ENCODE data around the gene NBAS.
"Not testable (repeated sequence)": the region's sequence is repeated elsewhere in the genome, so short reads cannot be mapped to it uniquely, and the experiment has no call there.

Gene NBAS

DNA sequence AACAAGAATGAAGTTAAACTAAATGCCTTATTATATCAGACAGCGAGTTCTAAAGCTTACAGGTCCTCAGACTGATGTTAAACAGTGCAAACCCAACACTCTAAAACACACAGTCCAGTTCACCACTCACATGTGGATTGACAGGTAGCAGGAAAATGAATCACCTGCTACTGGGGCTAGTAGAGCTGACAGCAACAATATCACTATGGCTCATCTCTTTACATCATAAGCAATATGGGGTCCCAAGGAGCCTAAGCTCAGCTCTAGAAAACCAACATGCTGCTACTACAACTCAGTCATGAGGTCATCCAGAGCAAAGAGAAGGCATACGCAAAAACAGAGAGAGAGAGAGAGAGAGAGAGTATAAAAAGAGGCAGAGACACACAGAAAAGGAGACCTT lies 145.4 kb downstream of the NBAS start:
- FAIRE-seq = no peak
- DNase-seq (ENCODE audit: insufficient read length) = no peak
- TF ChIP-seq TAF1 (IDR thresholded peaks at IDR 0.05; ENCODE audit: borderline replicate concordance, low read depth, low read length) (no peak), POLR2AphosphoS5 (IDR thresholded peaks at IDR 0.05; ENCODE audit: low read depth, low read length) (no peak), POLR2A (IDR thresholded peaks at IDR 0.05; ENCODE audit: low read depth, low read length) (no peak)

DNA sequence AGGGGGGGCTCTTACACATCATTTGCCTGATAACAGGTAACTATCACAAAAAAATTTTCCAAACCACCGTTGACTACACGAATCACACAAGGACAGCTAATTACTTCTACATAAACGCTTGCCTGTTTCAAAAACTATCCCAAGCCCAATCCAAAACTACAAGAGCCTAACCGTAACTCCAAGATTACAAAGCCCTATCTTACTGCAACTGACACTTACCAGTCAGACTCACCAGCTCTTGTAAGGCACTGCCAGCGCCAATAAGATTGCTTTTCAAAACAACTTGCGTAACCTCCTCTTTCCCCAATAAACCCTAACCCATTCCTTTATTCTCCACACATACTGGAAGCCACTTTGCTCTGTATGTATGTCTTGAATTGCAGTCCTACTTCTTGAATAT lies 148.4 kb downstream of the NBAS start:
- TF ChIP-seq POLR2AphosphoS5 (IDR thresholded peaks at IDR 0.05; ENCODE audit: low read depth, low read length) = no peak
- TF ChIP-seq TAF1 (IDR thresholded peaks at IDR 0.05; ENCODE audit: borderline replicate concordance, low read depth, low read length) = no peak
- TF ChIP-seq POLR2A (IDR thresholded peaks at IDR 0.05; ENCODE audit: low read depth, low read length) = no peak
- DNase-seq (ENCODE audit: insufficient read length) = no peak

DNA sequence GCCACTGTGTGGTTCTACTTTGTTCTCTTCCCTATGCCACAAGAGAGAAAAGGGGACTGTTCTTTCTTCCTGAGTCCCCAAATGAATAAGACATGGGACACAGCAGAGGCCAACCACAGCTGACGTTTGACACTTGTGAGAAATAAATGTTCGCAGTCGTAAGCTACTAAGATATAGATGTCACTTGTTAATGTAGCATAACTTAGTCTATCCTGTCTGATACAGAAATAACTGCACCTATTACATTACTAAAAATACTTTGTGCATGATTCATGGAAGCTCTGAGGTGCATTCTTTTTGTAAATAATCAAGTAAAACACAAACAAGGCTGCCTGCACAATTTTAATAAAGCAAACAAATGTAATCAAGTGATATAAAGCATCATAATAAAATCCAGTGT lies 148.8 kb downstream of the NBAS start:
- TF ChIP-seq POLR2A (IDR thresholded peaks at IDR 0.05; ENCODE audit: low read depth, low read length) (no peak), TAF1 (IDR thresholded peaks at IDR 0.05; ENCODE audit: borderline replicate concordance, low read depth, low read length) (no peak), POLR2AphosphoS5 (IDR thresholded peaks at IDR 0.05; ENCODE audit: low read depth, low read length) (no peak)
- no peak for FAIRE-seq
- no peak for DNase-seq (ENCODE audit: insufficient read length)

More for the DNA sequence above, 148.4 kb downstream of the NBAS start:
- no peak for FAIRE-seq

GRCh38 chr2:15410884-15411283 lies 150.2 kb downstream of the NBAS start:
- TF ChIP-seq TAF1 (IDR thresholded peaks at IDR 0.05; ENCODE audit: borderline replicate concordance, low read depth, low read length) = no peak
- TF ChIP-seq POLR2A (IDR thresholded peaks at IDR 0.05; ENCODE audit: low read depth, low read length) = no peak
- no peak for TF ChIP-seq POLR2AphosphoS5 (IDR thresholded peaks at IDR 0.05; ENCODE audit: low read depth, low read length)
- DNase-seq (ENCODE audit: insufficient read length) (no peak), FAIRE-seq (no peak)

- no peak for DNase-seq (ENCODE audit: insufficient read length)
- no peak for TF ChIP-seq POLR2AphosphoS5 (IDR thresholded peaks at IDR 0.05; ENCODE audit: low read depth, low read length)
- TF ChIP-seq POLR2A (IDR thresholded peaks at IDR 0.05; ENCODE audit: low read depth, low read length) = no peak
- no peak for TF ChIP-seq TAF1 (IDR thresholded peaks at IDR 0.05; ENCODE audit: borderline replicate concordance, low read depth, low read length)
- FAIRE-seq = no peak
These were observed 152.4 kb downstream of the NBAS start for GRCh38 chr2:15408759-15409158.

DNA sequence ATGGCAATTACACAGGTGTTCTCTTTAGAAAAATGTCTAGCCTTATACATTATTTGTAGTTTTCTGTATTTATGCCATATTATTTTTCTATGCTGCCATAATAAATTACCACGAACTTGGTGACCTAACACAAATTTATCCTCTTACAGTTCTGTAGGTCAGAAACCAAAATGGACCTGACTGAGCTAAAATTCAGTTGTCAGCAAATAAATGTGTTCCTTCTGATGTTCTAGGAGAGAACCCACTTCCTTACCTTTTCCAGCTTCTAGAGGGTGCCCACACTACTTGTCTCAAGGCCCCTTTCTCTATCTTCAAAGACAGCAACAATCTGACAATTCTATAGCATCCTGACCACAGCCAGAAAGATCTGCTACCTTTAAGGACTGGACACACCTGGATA lies 153.5 kb downstream of the NBAS start:
- FAIRE-seq = no peak
- TF ChIP-seq POLR2A (IDR thresholded peaks at IDR 0.05; ENCODE audit: low read depth, low read length) (no peak), POLR2AphosphoS5 (IDR thresholded peaks at IDR 0.05; ENCODE audit: low read depth, low read length) (no peak), TAF1 (IDR thresholded peaks at IDR 0.05; ENCODE audit: borderline replicate concordance, low read depth, low read length) (no peak)
- DNase-seq (ENCODE audit: insufficient read length) = no peak

DNA sequence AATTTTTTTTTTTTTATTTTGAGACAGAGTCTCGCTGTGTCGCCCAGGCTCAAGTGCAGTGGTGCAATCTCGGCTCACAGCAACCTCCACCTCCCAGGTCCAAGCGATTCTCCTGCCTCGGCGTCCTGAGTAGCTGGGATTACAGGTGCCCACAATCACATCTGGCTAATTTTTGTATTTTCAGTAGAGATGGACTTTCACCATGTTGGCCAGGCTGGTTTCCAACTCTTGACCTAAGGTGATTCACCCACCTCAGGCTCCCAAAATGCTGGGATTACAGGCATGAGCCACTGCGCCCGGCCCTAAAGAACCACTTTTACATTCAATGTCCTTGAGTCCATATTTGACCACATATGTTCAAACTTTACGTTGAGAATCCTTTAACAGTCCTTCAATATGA lies 156.6 kb downstream of the NBAS start:
- FAIRE-seq; DNase-seq (ENCODE audit: insufficient read length): not testable (repeated sequence)

- no peak for FAIRE-seq
- DNase-seq (ENCODE audit: insufficient read length) = no peak
- no peak for TF ChIP-seq POLR2AphosphoS5 (IDR thresholded peaks at IDR 0.05; ENCODE audit: low read depth, low read length)
- no peak for TF ChIP-seq TAF1 (IDR thresholded peaks at IDR 0.05; ENCODE audit: borderline replicate concordance, low read depth, low read length)
- TF ChIP-seq POLR2A (IDR thresholded peaks at IDR 0.05; ENCODE audit: low read depth, low read length) = no peak
These were observed 160.8 kb downstream of the NBAS start for GRCh38 chr2:15400240-15400826.

- TF ChIP-seq POLR2AphosphoS5 (IDR thresholded peaks at IDR 0.05; ENCODE audit: low read depth, low read length) (no peak), TAF1 (IDR thresholded peaks at IDR 0.05; ENCODE audit: borderline replicate concordance, low read depth, low read length) (no peak), POLR2A (IDR thresholded peaks at IDR 0.05; ENCODE audit: low read depth, low read length) (no peak)
- DNase-seq (ENCODE audit: insufficient read length) (no peak), FAIRE-seq (no peak)
These were observed 161.9 kb downstream of the NBAS start for GRCh38 chr2:15399241-15399640.

GRCh38 chr2:15391751-15392150 lies 169.4 kb downstream of the NBAS start:
- no peak for DNase-seq (ENCODE audit: insufficient read length)
- no peak for FAIRE-seq

DNA sequence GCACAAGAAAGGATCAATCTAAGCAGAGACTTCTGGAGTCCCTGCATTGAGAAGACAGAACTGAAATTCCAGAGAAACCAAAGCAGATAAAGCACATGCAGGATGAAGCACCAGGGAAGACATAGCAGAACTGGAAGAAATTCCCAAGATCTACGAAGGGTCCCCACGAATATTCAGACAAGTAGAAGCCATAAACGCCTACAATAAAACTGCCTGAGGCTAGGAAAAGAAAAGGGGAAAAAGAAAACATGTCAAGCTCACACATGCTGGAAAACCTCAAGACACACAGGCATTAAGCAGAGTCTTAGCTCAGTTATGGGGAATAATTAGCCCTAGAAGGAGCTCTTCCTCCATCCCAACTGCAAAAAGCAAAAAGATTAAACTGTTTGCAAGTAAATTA lies 171.2 kb downstream of the NBAS start:
- no peak for TF ChIP-seq POLR2AphosphoS5 (IDR thresholded peaks at IDR 0.05; ENCODE audit: low read depth, low read length)
- TF ChIP-seq TAF1 (IDR thresholded peaks at IDR 0.05; ENCODE audit: borderline replicate concordance, low read depth, low read length) = no peak
- TF ChIP-seq POLR2A (IDR thresholded peaks at IDR 0.05; ENCODE audit: low read depth, low read length) = no peak
- DNase-seq (ENCODE audit: insufficient read length) (no peak), FAIRE-seq (no peak)

More at GRCh38 chr2:15391751-15392150, 169.4 kb downstream of the NBAS start:
- TF ChIP-seq POLR2AphosphoS5 (IDR thresholded peaks at IDR 0.05; ENCODE audit: low read depth, low read length) (no peak), POLR2A (IDR thresholded peaks at IDR 0.05; ENCODE audit: low read depth, low read length) (no peak), TAF1 (IDR thresholded peaks at IDR 0.05; ENCODE audit: borderline replicate concordance, low read depth, low read length) (no peak)

DNA sequence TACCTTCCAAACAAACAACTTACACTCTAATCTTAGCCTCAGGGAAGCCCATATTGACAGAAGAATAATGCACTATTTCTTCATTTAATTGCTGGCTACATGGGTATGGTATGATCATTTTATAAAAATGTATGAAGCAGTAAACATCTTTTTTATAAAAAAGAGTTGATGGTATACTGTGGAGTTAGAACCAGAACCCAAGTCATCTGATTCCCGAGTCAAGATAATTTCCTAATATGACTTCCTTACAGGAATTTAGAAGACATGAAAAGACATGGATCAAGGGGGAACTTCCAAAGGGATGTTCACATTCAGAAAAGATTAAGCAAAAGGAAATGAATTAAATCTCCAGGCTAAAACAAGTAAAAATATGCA lies 171.8 kb downstream of the NBAS start:
- no peak for FAIRE-seq
- TF ChIP-seq POLR2A (IDR thresholded peaks at IDR 0.05; ENCODE audit: low read depth, low read length) = no peak
- TF ChIP-seq TAF1 (IDR thresholded peaks at IDR 0.05; ENCODE audit: borderline replicate concordance, low read depth, low read length) = no peak
- no peak for DNase-seq (ENCODE audit: insufficient read length)

Measured in GM12892 (cell line).